Measurements from ENCODE around the gene EPN2. TPM values are rescaled to one million over a fixed set of nuclear protein-coding genes. Genes with fewer than 3 reads are reported as not detected.

The EPN2 gene
- total RNA-seq, 4 donors from 2014 or later: 20.4 to 39.0 (median 31.6) TPM

DNA sequence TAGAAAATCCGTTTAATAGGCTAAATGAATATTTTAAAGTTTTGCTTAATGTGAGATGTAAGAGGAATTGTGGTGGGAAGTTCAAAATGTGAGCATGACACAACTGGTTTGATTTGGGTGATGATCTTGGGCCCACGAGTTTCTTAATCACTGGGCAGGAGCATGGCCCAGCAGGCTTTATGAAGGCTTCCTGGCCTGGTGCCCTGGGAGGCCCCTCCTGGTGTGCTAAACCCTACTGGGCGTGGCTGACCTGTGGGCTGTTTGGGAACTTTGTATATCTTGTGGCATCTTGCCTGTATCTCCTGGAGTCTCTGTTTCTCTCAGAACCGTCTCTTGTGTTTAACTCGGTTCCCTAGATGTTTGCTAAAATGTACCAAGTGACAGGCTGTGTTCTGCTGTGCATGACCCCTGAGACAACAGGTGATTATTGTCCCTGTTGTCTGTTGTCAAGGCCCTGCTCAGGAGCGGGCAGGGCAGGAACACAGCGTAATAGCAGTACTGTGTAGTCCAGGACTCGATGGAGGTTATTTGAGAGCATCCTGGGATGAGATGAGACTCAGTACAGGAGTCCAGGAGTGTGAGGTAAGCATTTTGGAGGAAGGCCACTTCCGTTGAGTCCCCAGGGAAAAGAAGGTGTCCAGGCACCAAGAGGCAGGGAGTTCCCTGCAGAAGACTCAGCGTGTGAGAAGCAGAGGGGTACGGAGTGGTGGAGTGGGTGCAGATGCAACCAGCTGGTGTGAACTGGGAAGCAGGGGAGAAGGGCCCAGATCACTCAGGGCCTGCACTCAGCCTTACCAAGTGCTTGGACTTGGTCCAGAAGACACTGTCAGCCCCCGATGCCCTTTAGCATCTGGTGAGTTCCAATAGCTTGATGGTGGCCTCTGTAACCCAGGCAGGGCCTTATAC, 76.8 kb downstream of the EPN2 start:
- TF ChIP-seq, protein P1, sequence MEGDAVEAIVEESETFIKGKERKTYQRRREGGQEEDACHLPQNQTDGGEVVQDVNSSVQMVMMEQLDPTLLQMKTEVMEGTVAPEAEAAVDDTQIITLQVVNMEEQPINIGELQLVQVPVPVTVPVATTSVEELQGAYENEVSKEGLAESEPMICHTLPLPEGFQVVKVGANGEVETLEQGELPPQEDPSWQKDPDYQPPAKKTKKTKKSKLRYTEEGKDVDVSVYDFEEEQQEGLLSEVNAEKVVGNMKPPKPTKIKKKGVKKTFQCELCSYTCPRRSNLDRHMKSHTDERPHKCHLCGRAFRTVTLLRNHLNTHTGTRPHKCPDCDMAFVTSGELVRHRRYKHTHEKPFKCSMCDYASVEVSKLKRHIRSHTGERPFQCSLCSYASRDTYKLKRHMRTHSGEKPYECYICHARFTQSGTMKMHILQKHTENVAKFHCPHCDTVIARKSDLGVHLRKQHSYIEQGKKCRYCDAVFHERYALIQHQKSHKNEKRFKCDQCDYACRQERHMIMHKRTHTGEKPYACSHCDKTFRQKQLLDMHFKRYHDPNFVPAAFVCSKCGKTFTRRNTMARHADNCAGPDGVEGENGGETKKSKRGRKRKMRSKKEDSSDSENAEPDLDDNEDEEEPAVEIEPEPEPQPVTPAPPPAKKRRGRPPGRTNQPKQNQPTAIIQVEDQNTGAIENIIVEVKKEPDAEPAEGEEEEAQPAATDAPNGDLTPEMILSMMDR (IDR thresholded peaks at IDR 0.05; ENCODE audit: low read depth): no peak

DNA sequence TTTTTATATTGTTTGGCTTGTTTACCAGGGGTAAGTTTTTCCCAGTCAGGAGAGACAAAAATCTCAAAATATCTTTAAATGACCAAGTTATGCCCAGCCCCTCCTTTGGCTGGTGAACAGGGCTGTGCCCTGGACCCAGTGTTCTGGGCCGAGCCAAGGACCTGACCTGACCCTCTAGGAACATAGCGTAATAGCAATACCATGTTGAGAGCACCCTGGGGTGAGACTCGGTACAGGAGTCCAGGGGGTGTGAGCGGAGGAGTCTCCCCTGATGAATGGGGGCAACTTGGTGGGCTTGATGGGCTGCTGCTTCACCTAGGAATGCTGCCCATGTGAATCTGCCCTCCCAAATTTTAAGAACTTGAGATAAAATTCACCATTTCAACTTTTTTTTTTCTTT, 77.9 kb downstream of the EPN2 start:
- TF ChIP-seq, protein P1 (IDR thresholded peaks at IDR 0.05; ENCODE audit: low read depth): no peak

DNA sequence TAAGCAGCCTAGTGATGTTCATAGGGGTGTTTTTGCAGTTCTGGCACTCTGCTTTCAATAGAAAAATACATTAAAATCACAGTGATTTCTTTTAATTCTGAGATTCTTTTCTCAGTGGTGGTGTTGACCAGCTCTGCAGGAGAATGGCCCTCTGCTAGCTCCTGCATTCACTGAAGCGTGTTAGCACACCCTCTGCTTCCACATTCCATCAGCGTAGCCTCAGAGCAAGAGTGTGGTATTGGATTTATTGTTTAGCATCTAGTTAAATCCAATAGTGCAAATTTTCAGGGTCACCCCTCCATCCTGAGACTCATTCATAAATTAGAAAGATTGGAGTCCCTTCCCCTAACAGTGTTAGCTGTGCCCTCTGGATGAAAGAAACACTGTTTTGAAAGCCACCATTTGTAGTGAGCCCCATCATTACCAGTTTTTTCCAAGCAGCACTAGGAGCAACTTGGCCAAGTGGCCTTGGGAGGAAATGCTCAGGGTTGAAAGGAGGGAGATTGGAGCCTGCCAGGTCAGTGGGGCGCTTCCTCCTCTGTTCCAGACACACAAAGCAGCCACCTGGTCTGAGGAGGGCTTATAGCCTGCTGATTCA, 79.7 kb downstream of the EPN2 start:
- TF ChIP-seq, protein P1 (IDR thresholded peaks at IDR 0.05; ENCODE audit: low read depth): no peak

DNA sequence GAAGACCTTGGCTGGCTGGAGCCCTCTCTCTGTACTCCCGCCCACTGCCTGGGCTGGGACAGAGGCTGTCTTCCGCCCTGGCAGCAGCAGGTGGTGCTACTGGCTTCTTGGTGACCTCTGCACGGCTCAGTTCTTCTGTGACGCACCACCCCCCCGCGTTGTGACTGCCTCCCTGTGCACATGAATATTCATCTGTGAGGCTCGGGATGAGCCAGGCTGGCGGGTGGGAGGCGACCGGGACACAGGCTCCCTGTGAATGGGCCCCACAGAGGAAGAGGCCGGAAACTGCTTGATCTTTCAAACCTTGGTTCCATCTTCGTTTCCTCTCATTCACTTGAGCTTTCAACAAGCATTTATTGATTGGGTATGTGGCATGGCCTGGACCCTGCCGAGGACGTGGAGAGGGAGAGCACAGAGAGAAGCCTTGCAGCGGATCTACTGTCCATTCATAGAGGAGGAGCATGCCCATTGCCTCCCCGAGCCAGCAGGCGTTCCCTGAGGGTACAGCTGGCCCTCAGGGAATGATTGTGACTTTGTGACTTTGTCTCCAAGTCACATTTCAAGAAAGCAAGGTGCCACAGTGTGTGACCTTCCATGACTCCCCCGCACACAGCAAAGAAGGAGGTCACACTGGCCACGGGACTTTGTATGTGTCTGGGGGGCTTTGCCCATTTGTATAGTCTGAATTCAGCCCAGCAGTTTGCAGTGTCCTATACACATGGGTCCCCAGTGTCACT, 80.4 kb downstream of the EPN2 start:
- TF ChIP-seq, protein P1 (IDR thresholded peaks at IDR 0.05; ENCODE audit: low read depth): no peak

DNA sequence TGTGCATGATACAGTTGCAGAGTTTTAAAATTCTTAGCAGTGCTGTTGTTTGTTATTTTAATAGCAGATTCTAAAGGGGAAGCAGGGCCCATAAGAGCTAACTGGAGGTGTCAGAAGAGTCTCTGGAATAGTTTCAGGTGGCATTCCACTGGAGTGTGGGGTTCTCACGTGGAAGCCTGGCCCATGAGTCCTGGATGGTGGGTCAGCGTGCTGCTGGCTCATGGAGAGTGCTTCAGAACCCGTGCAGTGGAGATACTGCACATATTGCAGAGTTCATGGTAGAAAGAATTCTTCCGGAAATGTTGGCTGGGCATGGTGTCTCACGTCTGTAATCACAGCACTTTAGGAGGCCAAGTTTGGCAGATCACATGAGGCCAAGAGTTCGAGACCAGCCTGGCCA, 81.4 kb downstream of the EPN2 start:
- TF ChIP-seq, protein P1 (IDR thresholded peaks at IDR 0.05; ENCODE audit: low read depth): no peak

DNA sequence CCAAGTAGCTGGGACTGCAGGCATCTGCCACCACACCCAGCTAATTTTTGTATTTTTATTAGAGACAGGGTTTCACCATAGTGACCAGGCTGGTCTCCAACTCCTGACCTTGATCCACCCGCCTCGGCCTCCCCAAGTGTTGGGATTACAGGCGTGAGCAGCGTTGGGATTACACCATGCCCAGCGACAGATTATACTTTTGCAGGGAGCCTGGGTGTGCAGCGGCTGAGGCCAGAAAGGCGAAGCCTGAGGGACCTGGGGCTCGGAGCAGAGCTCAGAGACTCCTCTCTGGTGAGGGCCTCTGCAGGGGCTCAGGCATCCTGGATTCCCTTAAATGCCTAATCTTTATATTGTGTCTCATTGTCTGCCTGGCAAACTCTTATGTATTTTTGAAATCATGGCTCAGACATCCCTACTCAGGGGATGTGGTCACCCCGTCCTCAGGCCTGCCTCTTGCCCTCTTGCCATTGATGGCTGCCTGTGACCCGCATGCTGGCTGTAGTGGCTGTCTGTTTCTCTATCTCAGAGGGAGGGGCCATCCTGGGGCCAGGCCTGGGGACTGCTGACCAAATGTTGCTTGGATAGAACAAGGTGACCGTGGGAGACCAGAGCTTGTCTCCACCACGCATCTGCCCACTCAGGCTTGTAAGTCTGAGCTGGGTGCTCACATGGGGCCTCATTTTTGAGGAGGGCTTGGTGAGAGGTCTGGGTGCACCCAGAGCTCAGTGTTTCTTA, 82.8 kb downstream of the EPN2 start:
- TF ChIP-seq, protein P1 (IDR thresholded peaks at IDR 0.05; ENCODE audit: low read depth): no peak

Data from subcutaneous adipose tissue (tissue), 4 donors.